GM23338 (cell line): ENCODE measurements around the gene NSG2.

Experiments
- EZH2 ChIP-seq: fragments of 200-600 bp; sonication (generic); IDR thresholded peaks from one replicate; pipeline ENCODE4 v1.8.0; 2017; ENCODE audit warnings: antibody characterized with exemption, mild to moderate bottlenecking, low read depth; ENCODE audit not compliant: unreplicated experiment
- EZH2phosphoT487 ChIP-seq: fragments of 200-600 bp; sonication (generic); IDR thresholded peaks from one replicate; pipeline ENCODE4 v1.8.1; 2018; ENCODE audit warnings: antibody characterized with exemption; ENCODE audit not compliant: unreplicated experiment
- TF ChIP-seq, protein P1 (sequence below), 2 experiments: fragments of 200-600 bp in 1 of 2; sonication (generic) in 1 of 2; conservative IDR thresholded peaks; 2 replicates each; pipeline versions ENCODE4 v1.5.1 to v1.6.1; 2016 to 2017; ENCODE audit warnings: antibody characterized with exemption in 2 of 2, low read depth in 2 of 2, mild to moderate bottlenecking in 2 of 2, moderate library complexity in 1 of 2

- TF ChIP-seq EZH2 (no peak), EZH2phosphoT487 (no peak)
- TF ChIP-seq, protein P1, sequence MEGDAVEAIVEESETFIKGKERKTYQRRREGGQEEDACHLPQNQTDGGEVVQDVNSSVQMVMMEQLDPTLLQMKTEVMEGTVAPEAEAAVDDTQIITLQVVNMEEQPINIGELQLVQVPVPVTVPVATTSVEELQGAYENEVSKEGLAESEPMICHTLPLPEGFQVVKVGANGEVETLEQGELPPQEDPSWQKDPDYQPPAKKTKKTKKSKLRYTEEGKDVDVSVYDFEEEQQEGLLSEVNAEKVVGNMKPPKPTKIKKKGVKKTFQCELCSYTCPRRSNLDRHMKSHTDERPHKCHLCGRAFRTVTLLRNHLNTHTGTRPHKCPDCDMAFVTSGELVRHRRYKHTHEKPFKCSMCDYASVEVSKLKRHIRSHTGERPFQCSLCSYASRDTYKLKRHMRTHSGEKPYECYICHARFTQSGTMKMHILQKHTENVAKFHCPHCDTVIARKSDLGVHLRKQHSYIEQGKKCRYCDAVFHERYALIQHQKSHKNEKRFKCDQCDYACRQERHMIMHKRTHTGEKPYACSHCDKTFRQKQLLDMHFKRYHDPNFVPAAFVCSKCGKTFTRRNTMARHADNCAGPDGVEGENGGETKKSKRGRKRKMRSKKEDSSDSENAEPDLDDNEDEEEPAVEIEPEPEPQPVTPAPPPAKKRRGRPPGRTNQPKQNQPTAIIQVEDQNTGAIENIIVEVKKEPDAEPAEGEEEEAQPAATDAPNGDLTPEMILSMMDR (conservative IDR thresholded peaks at IDR 0.05; ENCODE audit: low read depth in 2 of 2), result no peak
Observed at GRCh38 chr5:174052636-174053035, 7.1 kb downstream of the NSG2 start.
